Fibroblast of villous mesenchyme (primary cell): ENCODE results near the gene MSMO1. TPM values are rescaled to one million over a fixed set of nuclear protein-coding genes. Genes with fewer than 3 reads are reported as not detected.
A peak's percentile ranks its signal among the peaks of the same experiment; 100 is the strongest.

Experiments
- DNase-seq: peaks from one replicate; pipeline ENCODE4 v3.0.0-alpha.2; 2010; ENCODE audit warnings: low read depth
- H3K4me3 ChIP-seq: 2 replicates; pipeline ENCODE4 v1.5.1; 2011; ENCODE audit warnings: low read depth, mild to moderate bottlenecking, low read length
- CTCF ChIP-seq: IDR thresholded peaks from 2 replicates; pipeline ENCODE4 v1.5.1; 2012; ENCODE audit warnings: low read depth, mild to moderate bottlenecking, low read length; ENCODE audit not compliant: insufficient read depth
- total RNA-seq: library from RNA; depleted of rRNA; stranded (reverse); fragments of >200 nt; gene quantifications from 2 replicates; pipeline ENCODE4 v1.2.3, GENCODE V29; 2012

Gene MSMO1
- total RNA-seq, 1 donor = 731 TPM

GRCh38 chr4:165324918-165325304 lies 2.6 kb upstream of the MSMO1 start:
- DNase-seq = no peak
- TF ChIP-seq CTCF = no peak
- no peak overlapping the region for H3K4me3 ChIP-seq

GRCh38 chr4:165325732-165326512 lies 1.5 kb upstream of the MSMO1 start:
- peak overlapping the region; percentile 76 for H3K4me3 ChIP-seq
- TF ChIP-seq CTCF = no peak
- DNase-seq = peak; percentile 82

- peak overlapping the region; percentile 76 for H3K4me3 ChIP-seq
- peak; percentile 34 for DNase-seq
- no peak for TF ChIP-seq CTCF
Measured at GRCh38 chr4:165326831-165327210, 648 bp upstream of the MSMO1 start.

- no peak for TF ChIP-seq CTCF
- DNase-seq = no peak
- peak overlapping the region; percentile 88 for H3K4me3 ChIP-seq
Measured at GRCh38 chr4:165328101-165328425, 594 bp downstream of the MSMO1 start.

GRCh38 chr4:165328708-165329107 lies 1.2 kb downstream of the MSMO1 start:
- DNase-seq = no peak
- no peak for TF ChIP-seq CTCF
- peak overlapping the region; percentile 88 for H3K4me3 ChIP-seq

- DNase-seq = no peak
- TF ChIP-seq CTCF = no peak
- H3K4me3 ChIP-seq = peak overlapping the region; percentile 88
Measured at GRCh38 chr4:165330071-165330470, 2.6 kb downstream of the MSMO1 start.

- H3K4me3 ChIP-seq = peak overlapping the region; percentile 88
- TF ChIP-seq CTCF = no peak
- no peak for DNase-seq
Measured at GRCh38 chr4:165330666-165331065, 3.2 kb downstream of the MSMO1 start.
